Activated T-cell treated with anti-CD3 and anti-CD28 coated beads for 4 hours (primary cell): ENCODE measurements around the gene OPRL1.

ENCODE experiments used
- DNase-seq: peaks from one replicate; pipeline ENCODE4 v3.0.0-alpha.2; 2020

The OPRL1 gene

GRCh38 chr20:64146301-64146935 is 66.5 kb downstream of the OPRL1 start:
- no peak for DNase-seq

- DNase-seq = no peak
These were observed 67.1 kb downstream of the OPRL1 start for GRCh38 chr20:64146936-64147477.

GRCh38 chr20:64148581-64148980 is 68.7 kb downstream of the OPRL1 start:
- no peak for DNase-seq

- DNase-seq = no peak
These were observed 69.3 kb downstream of the OPRL1 start for GRCh38 chr20:64149141-64149540.

GRCh38 chr20:64149809-64150560 is 70.1 kb downstream of the OPRL1 start:
- DNase-seq = no peak
